Thyroid gland (tissue), 4 donors: ENCODE results near the gene SLC22A3.

Source experiments
- CTCF ChIP-seq, 6 experiments: fragments of 200-600 bp in 3 of 6; fragments of 450-650 bp in 3 of 6; sonication (generic) in 3 of 6; IDR thresholded peaks; one replicate each; pipeline ENCODE4 v1.5.1; 2016 to 2019; ENCODE audit warnings: antibody characterized with exemption in 6 of 6, mild to moderate bottlenecking in 2 of 6, inconsistent platforms in 1 of 6, moderate library complexity in 1 of 6
- POLR2A ChIP-seq, 2 donors: fragments of 450-650 bp; IDR thresholded peaks; one replicate each; pipeline ENCODE4 v1.6.1; 2017; ENCODE audit warnings: antibody characterized with exemption in 2 of 2, mild to moderate bottlenecking in 2 of 2, moderate library complexity in 1 of 2

DNA sequence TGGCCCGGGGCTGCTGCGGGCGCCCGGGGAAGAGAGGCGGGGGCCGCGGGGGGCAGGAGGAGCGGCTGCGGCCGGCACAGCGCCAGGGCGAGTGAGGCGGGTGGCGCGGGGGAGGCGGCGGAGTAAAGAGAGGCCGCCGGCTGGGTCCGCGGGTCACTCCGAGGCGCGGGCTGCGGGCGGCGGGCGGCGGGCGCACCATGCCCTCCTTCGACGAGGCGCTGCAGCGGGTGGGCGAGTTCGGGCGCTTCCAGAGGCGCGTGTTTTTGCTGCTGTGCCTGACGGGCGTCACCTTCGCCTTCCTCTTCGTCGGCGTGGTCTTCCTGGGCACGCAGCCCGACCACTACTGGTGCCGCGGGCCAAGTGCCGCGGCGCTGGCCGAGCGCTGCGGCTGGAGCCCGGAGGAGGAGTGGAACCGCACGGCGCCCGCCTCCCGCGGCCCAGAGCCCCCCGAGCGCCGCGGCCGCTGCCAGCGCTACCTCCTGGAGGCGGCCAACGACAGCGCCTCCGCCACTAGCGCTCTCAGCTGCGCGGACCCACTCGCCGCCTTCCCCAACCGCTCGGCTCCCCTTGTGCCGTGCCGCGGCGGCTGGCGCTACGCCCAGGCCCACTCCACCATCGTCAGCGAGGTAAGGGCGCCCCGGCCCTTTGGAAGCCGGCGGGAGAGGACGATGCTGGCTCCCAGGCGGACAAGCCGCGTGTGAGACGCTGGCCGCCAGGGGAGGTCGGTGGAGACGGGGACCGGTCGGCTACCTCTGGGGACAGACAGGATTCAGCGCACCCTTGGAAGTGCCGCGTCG is at the start of gene SLC22A3:
- TF ChIP-seq CTCF (IDR thresholded peaks at IDR 0.05) = peak in 3 of 6 experiments; percentile 25 to 32 (median 26)
- TF ChIP-seq POLR2A (IDR thresholded peaks at IDR 0.05) = peak in 1 of 2 donors; percentile 8
